Measurements from ENCODE around the gene MAD1L1. TPM values are rescaled to one million over a fixed set of nuclear protein-coding genes. Genes with fewer than 3 reads are reported as not detected.
"Not testable (repeated sequence)": the region's sequence is repeated elsewhere in the genome, so short reads cannot be mapped to it uniquely, and the experiment has no call there.

The MAD1L1 gene
- total and polyA plus RNA-seq, 2 donors (not counting 1 experiment from before 2014, with no cell fraction given) = 9.8 to 29.4 TPM

GRCh38 chr7:1839701-1840100 is 393.0 kb downstream of the MAD1L1 start:
- TF ChIP-seq EZH2 (IDR thresholded peaks at IDR 0.05; ENCODE audit: low read length, missing control alignments) (no peak), CTCF (conservative IDR thresholded peaks at IDR 0.05 in 1 of 2, IDR thresholded peaks at IDR 0.05 in 1 of 2; ENCODE audit: low read depth in 1 of 2, low read length in 2 of 2) (no peak)
- Histone ChIP-seq H3K4me2 (ENCODE audit: extremely low read depth, insufficient read depth, low read length) (no peak overlapping the region), H3K79me2 (ENCODE audit: control insufficient read depth, insufficient read depth, low read length) (no peaks in the 10 kb centered on the region), H3K27me3 (ENCODE audit: control insufficient read depth, insufficient read depth, low read length) (no peaks in the 10 kb centered on the region), H3K27ac (ENCODE audit: insufficient read depth, low read length) (no peak overlapping the region), H3K4me3 (replicated peaks in 1 of 4; ENCODE audit: control extremely low read depth in 1 of 4, insufficient read depth in 1 of 4, low read depth in 3 of 4, low read length in 4 of 4) (no peak overlapping the region), H3K36me3 (ENCODE audit: control insufficient read depth, insufficient read depth, low read length) (no peaks in the 10 kb centered on the region), H3K9me3 (ENCODE audit: control insufficient read depth, insufficient read depth, low read depth, low read length) (no peaks in the 10 kb centered on the region), H4K20me1 (ENCODE audit: control insufficient read depth, extremely low read depth, insufficient read depth, low read length) (no peaks in the 10 kb centered on the region), H2AFZ (ENCODE audit: low read length) (no peak overlapping the region), H3K4me1 (ENCODE audit: control insufficient read depth, extremely low read depth, insufficient read depth, low read length) (no peaks in the 10 kb centered on the region), H3K9ac (ENCODE audit: insufficient read depth, low read length) (no peak overlapping the region)
- no peak for DNase-seq (ENCODE audit: low read depth in 2 of 2)

GRCh38 chr7:1838911-1839531 is 393.7 kb downstream of the MAD1L1 start:
- H3K4me2 ChIP-seq (ENCODE audit: extremely low read depth, insufficient read depth, low read length); H3K27ac ChIP-seq (ENCODE audit: insufficient read depth, low read length); DNase-seq (ENCODE audit: low read depth in 2 of 2); H3K4me1 ChIP-seq (ENCODE audit: control insufficient read depth, extremely low read depth, insufficient read depth, low read length); H4K20me1 ChIP-seq (ENCODE audit: control insufficient read depth, extremely low read depth, insufficient read depth, low read length); H3K27me3 ChIP-seq (ENCODE audit: control insufficient read depth, insufficient read depth, low read length); H3K9ac ChIP-seq (ENCODE audit: insufficient read depth, low read length); H3K4me3 ChIP-seq (replicated peaks in 1 of 4; ENCODE audit: control extremely low read depth in 1 of 4, insufficient read depth in 1 of 4, low read depth in 3 of 4, low read length in 4 of 4); H3K79me2 ChIP-seq (ENCODE audit: control insufficient read depth, insufficient read depth, low read length); H2AFZ ChIP-seq (ENCODE audit: low read length); H3K36me3 ChIP-seq (ENCODE audit: control insufficient read depth, insufficient read depth, low read length); H3K9me3 ChIP-seq (ENCODE audit: control insufficient read depth, insufficient read depth, low read depth, low read length): not testable (repeated sequence)

- not testable (repeated sequence) for H3K4me1 ChIP-seq (ENCODE audit: control insufficient read depth, extremely low read depth, insufficient read depth, low read length)
These were observed 394.2 kb downstream of the MAD1L1 start for GRCh38 chr7:1838544-1838872.

GRCh38 chr7:1837696-1838543 is 394.8 kb downstream of the MAD1L1 start:
- not testable (repeated sequence) for H3K4me3 ChIP-seq (replicated peaks in 1 of 4; ENCODE audit: control extremely low read depth in 1 of 4, insufficient read depth in 1 of 4, low read depth in 3 of 4, low read length in 4 of 4); H3K36me3 ChIP-seq (ENCODE audit: control insufficient read depth, insufficient read depth, low read length); H3K27ac ChIP-seq (ENCODE audit: insufficient read depth, low read length); H3K4me2 ChIP-seq (ENCODE audit: extremely low read depth, insufficient read depth, low read length); H3K79me2 ChIP-seq (ENCODE audit: control insufficient read depth, insufficient read depth, low read length); H3K9ac ChIP-seq (ENCODE audit: insufficient read depth, low read length); H3K9me3 ChIP-seq (ENCODE audit: control insufficient read depth, insufficient read depth, low read depth, low read length); H3K27me3 ChIP-seq (ENCODE audit: control insufficient read depth, insufficient read depth, low read length); H3K4me1 ChIP-seq (ENCODE audit: control insufficient read depth, extremely low read depth, insufficient read depth, low read length); H2AFZ ChIP-seq (ENCODE audit: low read length); H4K20me1 ChIP-seq (ENCODE audit: control insufficient read depth, extremely low read depth, insufficient read depth, low read length)
- DNase-seq (ENCODE audit: low read depth in 2 of 2) = peak in 1 of 2 donors; percentile 23

More at GRCh38 chr7:1838544-1838872, 394.2 kb downstream of the MAD1L1 start:
- H3K79me2 ChIP-seq (ENCODE audit: control insufficient read depth, insufficient read depth, low read length); H3K4me2 ChIP-seq (ENCODE audit: extremely low read depth, insufficient read depth, low read length); DNase-seq (ENCODE audit: low read depth in 2 of 2); H3K27ac ChIP-seq (ENCODE audit: insufficient read depth, low read length); H3K9me3 ChIP-seq (ENCODE audit: control insufficient read depth, insufficient read depth, low read depth, low read length); H3K9ac ChIP-seq (ENCODE audit: insufficient read depth, low read length); H4K20me1 ChIP-seq (ENCODE audit: control insufficient read depth, extremely low read depth, insufficient read depth, low read length); H3K36me3 ChIP-seq (ENCODE audit: control insufficient read depth, insufficient read depth, low read length); H2AFZ ChIP-seq (ENCODE audit: low read length); H3K27me3 ChIP-seq (ENCODE audit: control insufficient read depth, insufficient read depth, low read length); H3K4me3 ChIP-seq (replicated peaks in 1 of 4; ENCODE audit: control extremely low read depth in 1 of 4, insufficient read depth in 1 of 4, low read depth in 3 of 4, low read length in 4 of 4): not testable (repeated sequence)

- not testable (repeated sequence) for H3K4me2 ChIP-seq (ENCODE audit: extremely low read depth, insufficient read depth, low read length); H3K9ac ChIP-seq (ENCODE audit: insufficient read depth, low read length); H2AFZ ChIP-seq (ENCODE audit: low read length); H3K36me3 ChIP-seq (ENCODE audit: control insufficient read depth, insufficient read depth, low read length); DNase-seq (ENCODE audit: low read depth in 2 of 2); H3K9me3 ChIP-seq (ENCODE audit: control insufficient read depth, insufficient read depth, low read depth, low read length); H3K4me3 ChIP-seq (replicated peaks in 1 of 4; ENCODE audit: control extremely low read depth in 1 of 4, insufficient read depth in 1 of 4, low read depth in 3 of 4, low read length in 4 of 4); H3K79me2 ChIP-seq (ENCODE audit: control insufficient read depth, insufficient read depth, low read length); H4K20me1 ChIP-seq (ENCODE audit: control insufficient read depth, extremely low read depth, insufficient read depth, low read length); H3K27me3 ChIP-seq (ENCODE audit: control insufficient read depth, insufficient read depth, low read length); H3K4me1 ChIP-seq (ENCODE audit: control insufficient read depth, extremely low read depth, insufficient read depth, low read length); H3K27ac ChIP-seq (ENCODE audit: insufficient read depth, low read length)
These were observed 400.7 kb downstream of the MAD1L1 start for GRCh38 chr7:1831933-1832535.

GRCh38 chr7:1831471-1831870 is 401.3 kb downstream of the MAD1L1 start:
- not testable (repeated sequence) for H3K36me3 ChIP-seq (ENCODE audit: control insufficient read depth, insufficient read depth, low read length); H3K4me2 ChIP-seq (ENCODE audit: extremely low read depth, insufficient read depth, low read length); H3K27ac ChIP-seq (ENCODE audit: insufficient read depth, low read length); H3K79me2 ChIP-seq (ENCODE audit: control insufficient read depth, insufficient read depth, low read length); H3K4me1 ChIP-seq (ENCODE audit: control insufficient read depth, extremely low read depth, insufficient read depth, low read length); H3K27me3 ChIP-seq (ENCODE audit: control insufficient read depth, insufficient read depth, low read length); DNase-seq (ENCODE audit: low read depth in 2 of 2); H3K4me3 ChIP-seq (replicated peaks in 1 of 4; ENCODE audit: control extremely low read depth in 1 of 4, insufficient read depth in 1 of 4, low read depth in 3 of 4, low read length in 4 of 4); H3K9me3 ChIP-seq (ENCODE audit: control insufficient read depth, insufficient read depth, low read depth, low read length); H4K20me1 ChIP-seq (ENCODE audit: control insufficient read depth, extremely low read depth, insufficient read depth, low read length); H2AFZ ChIP-seq (ENCODE audit: low read length); H3K9ac ChIP-seq (ENCODE audit: insufficient read depth, low read length)

Data from fibroblast of lung (primary cell).